Neuronal stem cell (in vitro differentiated cells): ENCODE measurements around the gene GPR132.
A peak's percentile ranks its signal among the peaks of the same experiment; 100 is the strongest.

Experiments used
- DNase-seq: peaks from one replicate; pipeline ENCODE4 v3.0.0-alpha.2; 2013; ENCODE audit warnings: low spot score
- H2AFZ ChIP-seq: one replicate; pipeline ENCODE4 v1.6.1; 2013; ENCODE audit warnings: mild to moderate bottlenecking, low read length, inconsistent platforms
- H2AK5ac ChIP-seq: 2 replicates; pipeline ENCODE4 v1.6.1; 2013; ENCODE audit warnings: low read depth, mild to moderate bottlenecking, inconsistent platforms, low read length, moderate library complexity, mixed read lengths
- H2BK120ac ChIP-seq: 2 replicates; pipeline ENCODE4 v1.6.1; 2013; ENCODE audit warnings: low read depth, mild to moderate bottlenecking, inconsistent platforms, low read length, moderate library complexity, mixed read lengths
- H2BK12ac ChIP-seq: one replicate; pipeline ENCODE4 v1.6.1; 2013; ENCODE audit warnings: low read length, inconsistent platforms
- H2BK15ac ChIP-seq: 2 replicates; pipeline ENCODE4 v1.6.1; 2013; ENCODE audit warnings: mild to moderate bottlenecking, low read length, inconsistent platforms, mixed read lengths
- H2BK5ac ChIP-seq: one replicate; pipeline ENCODE4 v1.6.1; 2013; ENCODE audit warnings: inconsistent platforms, mild to moderate bottlenecking, low read length, moderate library complexity
- H3K14ac ChIP-seq: one replicate; pipeline ENCODE4 v1.6.1; 2013; ENCODE audit warnings: low read length, inconsistent platforms
- H3K18ac ChIP-seq: 2 replicates; pipeline ENCODE4 v1.6.1; 2013; ENCODE audit warnings: low read length, inconsistent platforms
- H3K23ac ChIP-seq: 2 replicates; pipeline ENCODE4 v1.6.1; 2013; ENCODE audit warnings: low read depth, mild to moderate bottlenecking, mixed read lengths, low read length, inconsistent platforms; ENCODE audit not compliant: poor library complexity
- H3K27ac ChIP-seq: replicated peaks from 3 replicates; pipeline ENCODE4 v1.5.1; 2013; ENCODE audit warnings: low read length, inconsistent platforms
- H3K27me3 ChIP-seq, 3 experiments: 2 replicates each; pipeline ENCODE4 v1.6.1; 2013; ENCODE audit warnings: low read length in 3 of 3, mild to moderate bottlenecking in 2 of 3, inconsistent platforms in 1 of 3, low read depth in 1 of 3, mixed read lengths in 1 of 3, moderate library complexity in 1 of 3; ENCODE audit not compliant: control insufficient read depth in 3 of 3, insufficient read depth in 3 of 3
- H3K36me3 ChIP-seq, 2 donors: replicated peaks in 1 of 2; 2 replicates each; pipeline ENCODE4 v1.6.1; 2013; ENCODE audit warnings: low read length in 2 of 2; ENCODE audit not compliant: control insufficient read depth in 2 of 2, insufficient read depth in 2 of 2
- H3K4ac ChIP-seq: 2 replicates; pipeline ENCODE4 v1.6.1; 2013; ENCODE audit warnings: inconsistent platforms, mild to moderate bottlenecking, low read length, moderate library complexity
- H3K4me1 ChIP-seq, 2 donors: 1 replicate in 1 of 2; 2 replicates in 1 of 2; pipeline ENCODE4 v1.6.1; 2013; ENCODE audit warnings: low read length in 2 of 2, low read depth in 1 of 2; ENCODE audit not compliant: control insufficient read depth in 2 of 2, insufficient read depth in 1 of 2
- H3K4me2 ChIP-seq: one replicate; pipeline ENCODE4 v1.6.1; 2013; ENCODE audit warnings: mild to moderate bottlenecking, low read length, inconsistent platforms; ENCODE audit not compliant: insufficient read depth, poor library complexity, severe bottlenecking
- H3K4me3 ChIP-seq, 2 donors: 2 replicates each; pipeline ENCODE4 v1.5.1; 2013; ENCODE audit warnings: low read length in 2 of 2, mild to moderate bottlenecking in 2 of 2, inconsistent platforms in 1 of 2, moderate library complexity in 1 of 2
- H3K79me1 ChIP-seq: one replicate; pipeline ENCODE4 v1.6.1; 2013; ENCODE audit warnings: low read depth, mild to moderate bottlenecking, inconsistent platforms, low read length, moderate library complexity
- H3K9ac ChIP-seq: one replicate; pipeline ENCODE4 v1.6.1; 2013; ENCODE audit warnings: mild to moderate bottlenecking, low read depth, low read length, inconsistent platforms; ENCODE audit not compliant: poor library complexity
- H3K9me3 ChIP-seq, 2 donors: replicated peaks in 1 of 2; 2 replicates each; pipeline versions ENCODE3 to v1.6.1; 2013; ENCODE audit warnings: low read length in 2 of 2, mild to moderate bottlenecking in 2 of 2, inconsistent platforms in 1 of 2, low read depth in 1 of 2, mixed read lengths in 1 of 2, moderate library complexity in 1 of 2; ENCODE audit not compliant: control insufficient read depth in 2 of 2, insufficient read depth in 1 of 2
- H4K8ac ChIP-seq: one replicate; pipeline ENCODE4 v1.6.1; 2013; ENCODE audit warnings: low read depth, mild to moderate bottlenecking, inconsistent platforms, low read length, moderate library complexity
- H4K91ac ChIP-seq: one replicate; pipeline ENCODE4 v1.6.1; 2013; ENCODE audit warnings: low read length, low read depth, mild to moderate bottlenecking, inconsistent platforms; ENCODE audit not compliant: poor library complexity
- WGBS, 2 donors: extraction: QIAGEN DNeasy Blood & Tissue Kit; methylation state at CpG; one replicate each; pipeline ENCODE4 v1.1.7; 2013; ENCODE audit warnings: missing lambda C conversion rate in 2 of 2, mixed read lengths in 1 of 2; ENCODE audit not compliant: insufficient read length in 2 of 2, insufficient replicate concordance in 1 of 2; ENCODE audit errors: extremely low coverage in 2 of 2; 5-methylcytosine and 5-hydroxymethylcytosine counted together

The GPR132 gene

DNA sequence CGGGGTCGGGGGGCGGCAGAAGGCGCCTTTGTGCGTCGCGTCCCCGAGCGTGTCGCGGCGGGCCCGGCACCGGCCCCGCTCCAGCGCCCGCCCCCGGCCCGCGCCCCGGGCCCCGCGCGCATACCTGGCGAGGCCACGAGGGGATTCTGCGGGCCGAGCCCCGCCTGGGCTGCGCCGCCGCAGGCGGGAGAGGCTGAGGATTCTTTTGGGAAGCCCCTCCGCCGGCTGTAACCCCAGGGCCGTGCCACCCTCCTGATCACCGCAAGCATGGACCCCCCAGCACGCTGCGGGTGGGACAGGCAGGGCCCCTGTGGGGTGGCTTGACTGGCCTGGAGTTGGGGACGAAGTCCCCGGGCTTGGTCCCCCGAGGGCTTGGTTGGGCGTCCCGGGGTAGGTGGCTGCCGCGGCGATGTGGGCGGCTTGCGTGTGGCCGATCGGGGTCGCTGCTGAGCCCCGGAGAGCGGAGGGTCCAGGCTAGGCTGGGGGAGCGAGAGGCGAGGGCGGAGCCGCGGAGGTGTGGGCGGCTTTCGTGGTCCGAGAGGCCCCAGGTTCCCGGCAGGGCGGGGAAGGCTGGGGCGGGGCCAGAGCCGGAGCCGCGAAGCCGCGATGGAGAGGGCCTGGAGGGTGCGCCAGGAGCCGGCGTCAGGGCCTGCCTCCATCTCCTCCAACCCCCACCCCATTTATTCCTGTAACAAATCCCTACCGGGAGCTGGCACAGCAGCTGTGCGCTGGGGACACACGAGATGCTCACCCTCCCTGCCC lies 28.4 kb upstream of the GPR132 start:
- peaks cover 4 to 7% of the 10 kb centered on the region in 2 donors for H3K9me3 ChIP-seq
- WGBS, 2 donors: no CpG with 5 or more reads among the region's 76 CpGs
- peaks cover 7% of the 10 kb centered on the region for H3K79me1 ChIP-seq
- peak; percentile 79 for DNase-seq
- H3K27me3 ChIP-seq: peaks cover 0 to 57% (median 13%) of the 10 kb centered on the region in 3 experiments
- peak overlapping the region; percentile 96 for H3K4ac ChIP-seq
- peak overlapping the region; percentile 95 for H4K8ac ChIP-seq
- peak overlapping the region; percentile 96 for H2AK5ac ChIP-seq
- H3K14ac ChIP-seq: peak overlapping the region; percentile 97
- peak overlapping the region; percentile 50 for H2BK12ac ChIP-seq
- H3K4me1 ChIP-seq: peaks cover 8 to 17% of the 10 kb centered on the region in 2 donors
- H3K18ac ChIP-seq: peak overlapping the region; percentile 100
- no peaks in the 10 kb centered on the region for H3K36me3 ChIP-seq
- no peak overlapping the region for H3K27ac ChIP-seq
- H2BK120ac ChIP-seq: peak overlapping the region; percentile 82
- peak overlapping the region; percentile 89 for H3K4me2 ChIP-seq
- H3K4me3 ChIP-seq: peak overlapping the region; percentile 58 to 90
- H2BK5ac ChIP-seq: peak overlapping the region; percentile 55
- H4K91ac ChIP-seq: peak overlapping the region; percentile 68
- peak overlapping the region; percentile 89 for H3K23ac ChIP-seq
- H2AFZ ChIP-seq: peak overlapping the region; percentile 99
- H3K9ac ChIP-seq: peak overlapping the region; percentile 96
- H2BK15ac ChIP-seq: peak overlapping the region; percentile 96

DNA sequence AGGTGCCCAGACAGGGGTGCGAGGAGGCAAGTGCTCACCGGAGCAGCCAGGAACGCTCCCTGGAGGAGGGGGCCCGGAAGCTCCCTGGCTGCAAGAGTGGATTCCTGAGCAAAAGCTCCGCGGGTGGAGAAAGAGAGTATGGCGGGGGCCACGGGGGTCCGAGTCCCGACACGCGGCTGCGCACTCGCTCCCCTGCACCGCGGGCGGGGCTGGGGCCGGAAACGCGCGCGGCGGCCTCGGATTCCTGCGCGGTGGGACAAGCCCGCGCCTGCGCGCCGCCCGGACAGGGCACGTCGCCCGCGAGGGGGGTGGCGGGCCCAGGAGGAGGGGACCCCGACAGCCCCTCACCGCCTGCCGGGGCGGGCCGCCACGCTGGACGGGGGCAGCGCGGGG lies 27.8 kb upstream of the GPR132 start:
- Histone ChIP-seq H2BK12ac (no peak overlapping the region), H2AK5ac (peak overlapping the region; percentile 99), H2AFZ (peak overlapping the region; percentile 99), H3K14ac (no peak overlapping the region), H3K27me3 (peaks cover 0 to 61% (median 14%) of the 10 kb centered on the region in 3 experiments), H2BK120ac (no peak overlapping the region), H3K4me2 (peak overlapping the region; percentile 89), H3K23ac (peak overlapping the region; percentile 61), H3K4me3 (peak overlapping the region; percentile 58 to 74), H3K18ac (peak overlapping the region; percentile 94), H3K9me3 (peaks cover 4 to 7% of the 10 kb centered on the region in 2 donors), H4K8ac (peak overlapping the region; percentile 76), H4K91ac (no peak overlapping the region), H3K27ac (no peak overlapping the region), H3K79me1 (peaks cover 7% of the 10 kb centered on the region), H2BK15ac (peak overlapping the region; percentile 99), H3K4ac (no peak overlapping the region), H2BK5ac (peak overlapping the region; percentile 96), H3K36me3 (no peaks in the 10 kb centered on the region), H3K4me1 (peaks cover 14 to 21% of the 10 kb centered on the region in 2 donors), H3K9ac (peak overlapping the region; percentile 75)
- no CpG with 5 or more reads among the region's 46 CpGs for WGBS, 2 donors
- no peak for DNase-seq

DNA sequence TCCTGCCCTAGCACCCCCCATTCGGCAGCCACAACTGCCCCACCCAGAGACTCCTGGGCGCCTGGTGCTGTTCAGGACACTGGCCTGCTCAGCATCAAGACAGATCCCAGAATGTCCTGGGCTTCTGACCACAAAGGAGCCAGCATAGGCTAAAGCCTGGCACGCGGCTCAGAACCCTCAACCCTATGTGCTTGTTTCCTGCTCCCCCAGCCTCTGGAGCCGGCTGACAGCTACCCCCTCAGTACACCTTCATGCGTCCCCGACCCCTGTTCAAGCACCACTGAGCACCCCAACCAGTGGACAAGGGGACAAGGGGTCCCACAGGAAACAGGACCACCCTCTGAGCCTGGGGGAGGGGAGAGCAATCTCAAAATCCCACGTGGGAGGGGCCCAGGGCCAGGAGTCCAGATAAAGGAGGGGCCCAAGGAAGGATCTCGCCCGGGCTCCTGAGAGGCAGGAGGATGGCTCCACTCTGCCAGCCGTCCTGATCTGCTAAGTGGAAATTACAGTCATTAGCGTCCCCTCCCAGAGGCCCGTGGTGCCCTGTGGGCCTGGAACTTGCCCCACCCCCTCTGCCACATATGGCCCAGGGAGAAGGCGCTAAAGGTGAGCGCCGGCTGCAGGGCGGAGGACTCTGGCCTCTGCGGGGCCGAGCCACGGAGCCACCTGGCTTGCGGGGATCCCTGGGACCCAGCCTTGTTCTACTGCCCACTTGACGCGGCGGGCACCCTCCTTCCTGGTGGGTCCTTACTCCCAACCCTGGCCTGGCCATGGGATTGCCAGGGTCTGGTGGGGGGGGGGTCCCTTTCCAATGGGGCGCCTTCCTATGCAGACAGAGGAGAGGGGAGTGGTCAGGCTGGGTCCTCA lies 27.2 kb upstream of the GPR132 start:
- Histone ChIP-seq H3K4me3 (peak overlapping the region; percentile 58 to 74), H3K14ac (peak overlapping the region; percentile 77), H3K36me3 (no peaks in the 10 kb centered on the region), H3K18ac (peak overlapping the region; percentile 94), H3K79me1 (peaks cover 7% of the 10 kb centered on the region), H2BK12ac (peak overlapping the region; percentile 89), H3K4ac (no peak overlapping the region), H4K91ac (no peak overlapping the region), H2BK5ac (peak overlapping the region; percentile 96), H2BK15ac (peak overlapping the region; percentile 99), H3K23ac (peak overlapping the region; percentile 46), H3K4me1 (peaks cover 17 to 23% of the 10 kb centered on the region in 2 donors), H3K4me2 (peak overlapping the region; percentile 89), H3K27me3 (peaks cover 0 to 67% (median 19%) of the 10 kb centered on the region in 3 experiments), H3K9ac (peak overlapping the region; percentile 75), H2BK120ac (no peak overlapping the region), H2AFZ (peak overlapping the region; percentile 99), H2AK5ac (peak overlapping the region; percentile 99), H4K8ac (peak overlapping the region; percentile 76), H3K27ac (no peak overlapping the region), H3K9me3 (peaks cover 2 to 7% of the 10 kb centered on the region in 2 donors)
- DNase-seq: no peak
- no CpG with 5 or more reads among the region's 25 CpGs for WGBS, 2 donors
